Measurements from ENCODE around the gene SOAT1.
A peak's percentile ranks its signal among the peaks of the same experiment; 100 is the strongest.
"Not testable (repeated sequence)": the region's sequence is repeated elsewhere in the genome, so short reads cannot be mapped to it uniquely, and the experiment has no call there.

The SOAT1 gene

GRCh38 chr1:179293340-179294327, at the start of gene SOAT1:
Gene SOAT1 (plus strand): TSS chr1:179293797. CDS start chr1:179302685, 8,888 bp downstream.
- no peak; the same call in 1 of the 2 replicates for TF ChIP-seq ZFX (IDR thresholded peaks at IDR 0.05)
- TF ChIP-seq CTCF (conservative IDR thresholded peaks at IDR 0.05), result peak; percentile 17
- peak within 1 kb of the TSS; percentile 61 for H3K27ac ChIP-seq

GRCh38 chr1:179245426-179245825, 48.2 kb upstream of the SOAT1 start:
- not testable (repeated sequence) for H3K27ac ChIP-seq

GRCh38 chr1:179247923-179248322, 45.7 kb upstream of the SOAT1 start:
- H3K27ac ChIP-seq, result no peak overlapping the region
- TF ChIP-seq ZFX (IDR thresholded peaks at IDR 0.05) (no peak), CTCF (conservative IDR thresholded peaks at IDR 0.05) (no peak)

GRCh38 chr1:179251675-179252074, 41.9 kb upstream of the SOAT1 start:
- no peak for TF ChIP-seq ZFX (IDR thresholded peaks at IDR 0.05)
- peak; percentile 63 for TF ChIP-seq CTCF (conservative IDR thresholded peaks at IDR 0.05)
- no peak overlapping the region for H3K27ac ChIP-seq

- TF ChIP-seq CTCF (conservative IDR thresholded peaks at IDR 0.05) (no peak), ZFX (IDR thresholded peaks at IDR 0.05) (no peak)
- H3K27ac ChIP-seq, result no peak overlapping the region
These were observed 41.0 kb upstream of the SOAT1 start for GRCh38 chr1:179252606-179253005.

- no peak overlapping the region for H3K27ac ChIP-seq
- TF ChIP-seq CTCF (conservative IDR thresholded peaks at IDR 0.05), result no peak
- no peak for TF ChIP-seq ZFX (IDR thresholded peaks at IDR 0.05)
These were observed 40.2 kb upstream of the SOAT1 start for GRCh38 chr1:179253286-179253972.

GRCh38 chr1:179262183-179262582, 31.4 kb upstream of the SOAT1 start:
- H3K27ac ChIP-seq, result no peak overlapping the region
- TF ChIP-seq ZFX (IDR thresholded peaks at IDR 0.05) (no peak), CTCF (conservative IDR thresholded peaks at IDR 0.05) (no peak)

All from C4-2B (cell line).